Endothelial cell of umbilical vein (primary cell): ENCODE measurements around the gene NAA10. TPM values are rescaled to one million over a fixed set of nuclear protein-coding genes. Genes with fewer than 3 reads are reported as not detected.

ENCODE experiments used
- BruUV-seq: library from RNA; stranded (reverse); fragments of 400-500 nt; replicated peaks from 2 replicates; lab custom pipeline; 2021; lab: Mats Ljungman, UMichigan
- CTCF ChIA-PET: fragments of 300-600, 350-600 bp; sonication (Branson Sonifier 250); formaldehyde crosslinking; loops from one replicate; lab custom pipeline; 2021; ENCODE audit warnings: antibody characterized with exemption, inconsistent platforms; lab: Charles Lee
- POLR2A ChIA-PET: fragments of 300-600, 350-600 bp; sonication (Branson Sonifier 250); formaldehyde crosslinking; loops from one replicate; lab custom pipeline; 2021; ENCODE audit warnings: antibody characterized with exemption, inconsistent platforms; lab: Charles Lee
- DNase-seq: peaks from one replicate; pipeline ENCODE4 v3.0.0-alpha.2; 2011; ENCODE audit warnings: low read depth, low spot score
- FAIRE-seq: peaks from 2 replicates; lab custom pipeline; 2011; peaks lifted over from hg19 to GRCh38; lab: Jason Lieb, UNC
- H2AFZ ChIP-seq: 2 replicates; pipeline ENCODE4 v1.6.0; 2012; ENCODE audit warnings: low read depth, low read length, control low read depth, inconsistent platforms
- H3K27ac ChIP-seq: 2 replicates; pipeline ENCODE4 v1.5.1; 2011; ENCODE audit warnings: low read depth, mild to moderate bottlenecking, control low read depth, low read length, moderate library complexity; ENCODE audit not compliant: insufficient read depth
- H3K27me3 ChIP-seq, 2 experiments: 2 replicates each; pipeline versions ENCODE4 v1.6.0 to v1.6.1; 2011; ENCODE audit warnings: low read length in 2 of 2, mixed read lengths in 1 of 2; ENCODE audit not compliant: control insufficient read depth in 2 of 2, insufficient read depth in 2 of 2
- H3K36me3 ChIP-seq, 2 experiments: 2 replicates in 1 of 2; 3 replicates in 1 of 2; pipeline ENCODE4 v1.5.1; 2011; ENCODE audit warnings: low read length in 2 of 2, mild to moderate bottlenecking in 1 of 2, moderate library complexity in 1 of 2; ENCODE audit not compliant: control insufficient read depth in 2 of 2, insufficient read depth in 2 of 2; ENCODE audit errors: extremely low read depth in 1 of 2
- H3K4me1 ChIP-seq: 3 replicates; pipeline ENCODE4 v1.5.1; 2011; ENCODE audit warnings: mild to moderate bottlenecking, low read length; ENCODE audit not compliant: control insufficient read depth, insufficient read depth; ENCODE audit errors: extremely low read depth
- H3K4me2 ChIP-seq: 2 replicates; pipeline ENCODE4 v1.6.1; 2011; ENCODE audit warnings: low read length, control low read depth, mixed read lengths; ENCODE audit not compliant: insufficient read depth
- H3K4me3 ChIP-seq, 3 experiments: fragments of 200-600 bp in 1 of 3; sonication (generic), shearing (Covaris generic) in 1 of 3; replicated peaks in 1 of 3; 2 replicates each; pipeline ENCODE4 v1.5.1; 2011 to 2016; ENCODE audit warnings: control low read depth in 3 of 3, low read length in 3 of 3, mild to moderate bottlenecking in 2 of 3, inconsistent platforms in 1 of 3, low read depth in 1 of 3, moderate library complexity in 1 of 3; ENCODE audit not compliant: insufficient read depth in 1 of 3
- H3K79me2 ChIP-seq: 2 replicates; pipeline ENCODE4 v1.6.0; 2012; ENCODE audit warnings: low read length, inconsistent platforms; ENCODE audit not compliant: control insufficient read depth, insufficient read depth
- H3K9ac ChIP-seq: replicated peaks from 2 replicates; pipeline ENCODE3; 2011; ENCODE audit warnings: low read length, control low read depth; ENCODE audit not compliant: insufficient read depth; ENCODE audit errors: extremely low read depth
- H3K9me1 ChIP-seq: replicated peaks from 3 replicates; pipeline ENCODE4 v1.6.0; 2011; ENCODE audit warnings: mild to moderate bottlenecking, low read length; ENCODE audit not compliant: control insufficient read depth, insufficient read depth; ENCODE audit errors: extremely low read depth
- H3K9me3 ChIP-seq: replicated peaks from 2 replicates; pipeline ENCODE4 v1.5.1; 2012; ENCODE audit warnings: low read length, inconsistent platforms; ENCODE audit not compliant: control insufficient read depth, insufficient read depth
- H4K20me1 ChIP-seq: replicated peaks from 2 replicates; pipeline ENCODE3; 2011; ENCODE audit warnings: mild to moderate bottlenecking, low read length; ENCODE audit not compliant: control insufficient read depth, insufficient read depth; ENCODE audit errors: extremely low read depth
- EZH2 ChIP-seq: IDR thresholded peaks from 2 replicates; pipeline ENCODE4 v1.6.1; 2012; ENCODE audit warnings: borderline replicate concordance, low read depth, mild to moderate bottlenecking, moderate library complexity, low read length, inconsistent platforms; ENCODE audit not compliant: severe bottlenecking
- FOS ChIP-seq: IDR thresholded peaks from 2 replicates; pipeline ENCODE4 v1.6.1; 2011; ENCODE audit warnings: mild to moderate bottlenecking, low read length, moderate library complexity, borderline replicate concordance; ENCODE audit not compliant: insufficient read depth
- GATA2 ChIP-seq: IDR thresholded peaks from 2 replicates; pipeline ENCODE4 v1.7.0; 2011; ENCODE audit warnings: low read depth, mild to moderate bottlenecking, moderate library complexity, mixed read lengths, low read length; ENCODE audit not compliant: insufficient read length, insufficient read depth
- JUN ChIP-seq: IDR thresholded peaks from 2 replicates; pipeline ENCODE4 v1.6.1; 2011; ENCODE audit warnings: borderline replicate concordance, low read depth; ENCODE audit not compliant: insufficient read length, insufficient read depth
- MYC ChIP-seq: IDR thresholded peaks from one replicate; pipeline ENCODE4 v1.6.1; 2011; ENCODE audit warnings: mild to moderate bottlenecking, low read depth, low read length
- POLR2A ChIP-seq: IDR thresholded peaks from 2 replicates; pipeline ENCODE4 v1.6.1; 2012; ENCODE audit warnings: low read depth, mild to moderate bottlenecking, control low read depth, low read length
- POLR2AphosphoS5 ChIP-seq: IDR thresholded peaks from 2 replicates; pipeline ENCODE4 v1.6.1; 2012; ENCODE audit warnings: low read depth, mild to moderate bottlenecking, control low read depth, low read length, moderate library complexity; ENCODE audit not compliant: insufficient read depth
- dilution Hi-C: fragments of 300-500 bp; cut with MboI; formaldehyde crosslinking; loops from one replicate; pipeline ENCODE4 v1.15.0; 2019; ENCODE audit warnings: low sequenced_read_pairs; ENCODE audit not compliant: extremely low pct_ligation_motif_present
- intact Hi-C: fragments of 100-400 bp; cut with micrococcal nuclease; formaldehyde crosslinking; loops from one replicate; pipeline ENCODE4 v1.10.0; 2022
- polyA plus RNA-seq, 4 experiments: library from polyadenylated mRNA; depleted of rRNA in 3 of 4; stranded (reverse) in 3 of 4; unstranded in 1 of 4; fragments of >200 nt; gene quantifications; 2 replicates each; pipeline versions ENCODE4 v1.2.1 to v1.2.3, GENCODE V29; 2011 to 2012; ENCODE audit warnings: missing spikeins in 1 of 4
- total RNA-seq: library from RNA; stranded (reverse); gene quantifications from 2 replicates; pipeline ENCODE4 v1.2.3, GENCODE V29; 2021
- TF ChIP-seq, protein P1 (sequence below): IDR thresholded peaks from 2 replicates; pipeline ENCODE4 v1.6.1; 2011; ENCODE audit not compliant: insufficient read depth, insufficient read length
- TF ChIP-seq, protein P2 (sequence below), 2 donors: IDR thresholded peaks; 1 replicate in 1 of 2; 2 replicates in 1 of 2; pipeline ENCODE4 v1.5.1; 2011; ENCODE audit warnings: low read length in 2 of 2, mild to moderate bottlenecking in 2 of 2, moderate library complexity in 2 of 2, control low read depth in 1 of 2, inconsistent platforms in 1 of 2, low read depth in 1 of 2; ENCODE audit not compliant: insufficient read depth in 1 of 2; ENCODE audit errors: extremely low read depth in 1 of 2

NAA10 gene
- total and polyA plus RNA-seq, 2 donors (not counting 3 experiments of a cell fraction or from before 2014, with no cell fraction given) = 141 to 144 TPM

DNA sequence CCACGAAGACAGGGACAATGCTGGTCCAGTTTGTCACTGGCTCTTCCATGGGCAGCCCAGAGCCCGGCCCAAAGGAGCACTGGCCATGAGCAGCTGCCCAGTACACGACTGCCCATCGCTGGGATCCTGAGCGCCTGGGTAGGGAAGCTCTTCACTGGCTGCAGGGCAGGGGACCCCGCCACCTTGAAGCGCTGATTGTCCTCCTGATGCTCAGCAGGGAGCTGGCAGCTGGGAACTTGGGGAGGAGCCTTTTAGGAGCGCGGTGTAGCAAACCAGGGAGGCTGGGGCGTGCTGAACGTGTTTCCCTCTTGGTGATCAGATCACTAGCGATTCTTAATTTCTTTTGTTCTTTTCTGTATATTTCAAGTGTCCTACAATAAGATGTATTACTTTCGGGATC lies 50.7 kb downstream of the NAA10 start:
- no peaks in the 10 kb centered on the region for H3K79me2 ChIP-seq
- no peaks in the 10 kb centered on the region for H4K20me1 ChIP-seq
- H3K9ac ChIP-seq = no peak overlapping the region
- CTCF ChIA-PET = no interaction called here
- no peak overlapping the region for H3K4me2 ChIP-seq
- TF ChIP-seq POLR2A (no peak), GATA2 (no peak), MYC (no peak), FOS (no peak), JUN (no peak), EZH2 (no peak), POLR2AphosphoS5 (no peak)
- TF ChIP-seq, protein P1, sequence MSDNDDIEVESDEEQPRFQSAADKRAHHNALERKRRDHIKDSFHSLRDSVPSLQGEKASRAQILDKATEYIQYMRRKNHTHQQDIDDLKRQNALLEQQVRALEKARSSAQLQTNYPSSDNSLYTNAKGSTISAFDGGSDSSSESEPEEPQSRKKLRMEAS = no peak
- TF ChIP-seq, protein P2, sequence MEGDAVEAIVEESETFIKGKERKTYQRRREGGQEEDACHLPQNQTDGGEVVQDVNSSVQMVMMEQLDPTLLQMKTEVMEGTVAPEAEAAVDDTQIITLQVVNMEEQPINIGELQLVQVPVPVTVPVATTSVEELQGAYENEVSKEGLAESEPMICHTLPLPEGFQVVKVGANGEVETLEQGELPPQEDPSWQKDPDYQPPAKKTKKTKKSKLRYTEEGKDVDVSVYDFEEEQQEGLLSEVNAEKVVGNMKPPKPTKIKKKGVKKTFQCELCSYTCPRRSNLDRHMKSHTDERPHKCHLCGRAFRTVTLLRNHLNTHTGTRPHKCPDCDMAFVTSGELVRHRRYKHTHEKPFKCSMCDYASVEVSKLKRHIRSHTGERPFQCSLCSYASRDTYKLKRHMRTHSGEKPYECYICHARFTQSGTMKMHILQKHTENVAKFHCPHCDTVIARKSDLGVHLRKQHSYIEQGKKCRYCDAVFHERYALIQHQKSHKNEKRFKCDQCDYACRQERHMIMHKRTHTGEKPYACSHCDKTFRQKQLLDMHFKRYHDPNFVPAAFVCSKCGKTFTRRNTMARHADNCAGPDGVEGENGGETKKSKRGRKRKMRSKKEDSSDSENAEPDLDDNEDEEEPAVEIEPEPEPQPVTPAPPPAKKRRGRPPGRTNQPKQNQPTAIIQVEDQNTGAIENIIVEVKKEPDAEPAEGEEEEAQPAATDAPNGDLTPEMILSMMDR (IDR thresholded peaks at IDR 0.05; ENCODE audit: extremely low read depth in 1 of 2, insufficient read depth in 1 of 2, low read depth in 1 of 2, low read length in 2 of 2) = no peak
- POLR2A ChIA-PET = no interaction called here
- dilution Hi-C loops = no loop called here
- H3K9me3 ChIP-seq = no peaks in the 10 kb centered on the region
- BruUV-seq = no TSS peak
- H3K27me3 ChIP-seq = peaks cover 29 to 38% of the 10 kb centered on the region in 2 experiments
- no peaks in the 10 kb centered on the region for H3K36me3 ChIP-seq
- no peak for DNase-seq
- H3K4me3 ChIP-seq = no peak overlapping the region
- H2AFZ ChIP-seq = no peak overlapping the region
- H3K9me1 ChIP-seq = no peaks in the 10 kb centered on the region
- no peaks in the 10 kb centered on the region for H3K4me1 ChIP-seq
- no peak for FAIRE-seq
- H3K27ac ChIP-seq = no peak overlapping the region
- intact Hi-C loops = loop anchor here (10.0 kb wide), 1 partner anchor 69 kb away; no protein-coding TSS in a partner anchor
